GM19324 (cell line): ENCODE data around the gene CNTNAP2.

Experiments
- ATAC-seq: cut with Tn5 transposase; IDR thresholded peaks from one replicate; pipeline ENCODE4 v1.9.1; 2021; ENCODE audit warnings: mild to moderate bottlenecking, moderate library complexity; ENCODE audit not compliant: unreplicated experiment, low FRiP score

The CNTNAP2 gene

DNA sequence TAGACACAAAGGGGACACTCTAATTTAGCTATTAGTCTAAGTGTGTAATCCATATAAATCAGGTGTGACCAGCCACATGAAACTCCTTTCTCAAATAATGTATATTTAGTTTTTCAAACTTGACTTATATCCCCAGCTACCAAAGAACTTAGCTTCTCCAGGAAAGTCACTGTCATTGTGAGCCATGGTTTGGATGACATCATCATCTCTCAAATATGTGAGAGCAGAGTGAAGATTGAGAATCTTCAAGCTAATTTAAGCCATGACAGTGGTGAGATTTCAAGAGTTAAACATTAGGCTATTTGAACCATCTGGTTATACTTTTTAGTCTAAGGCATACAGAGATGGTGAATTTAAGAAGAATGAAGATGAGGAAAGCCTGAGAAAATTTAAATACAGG, 1165.6 kb downstream of the CNTNAP2 start:
- no peak for ATAC-seq

DNA sequence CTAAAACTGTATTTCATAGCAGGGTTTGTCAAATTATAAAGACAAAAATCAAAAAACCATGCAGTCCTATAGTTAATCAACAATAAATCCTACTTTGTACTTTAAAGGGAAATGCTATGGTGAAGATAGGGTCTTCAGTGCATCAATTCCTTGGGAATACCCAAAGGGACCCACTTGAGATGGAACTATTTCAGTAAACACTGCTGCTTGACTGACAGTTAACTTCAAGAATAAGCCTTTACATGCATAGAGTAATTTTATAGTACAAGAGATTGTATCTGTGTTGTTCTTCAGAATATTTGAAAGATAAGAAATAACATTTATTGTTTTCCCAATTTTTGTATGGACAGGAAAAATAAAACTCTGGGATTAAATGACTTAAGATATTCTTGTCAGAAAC, 1179.6 kb downstream of the CNTNAP2 start:
- no peak for ATAC-seq

DNA sequence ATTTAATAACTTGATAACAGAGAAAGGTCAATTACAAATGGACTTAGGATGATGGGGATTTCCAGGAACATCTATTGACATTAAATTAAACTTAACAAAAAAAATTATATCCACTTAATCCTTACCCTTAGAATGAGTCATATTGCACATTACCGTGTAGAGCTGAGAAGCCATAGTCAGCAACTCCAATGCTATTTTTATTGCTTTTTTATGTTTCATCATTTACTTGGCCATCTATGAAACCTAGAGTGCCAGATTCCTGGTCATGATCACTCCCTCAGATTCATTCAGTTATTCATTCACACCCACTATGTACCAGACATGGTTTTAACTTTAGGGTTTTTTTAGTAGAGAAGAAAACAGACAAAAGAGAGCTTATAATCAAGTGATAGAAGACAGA, 1180.4 kb downstream of the CNTNAP2 start:
- no peak for ATAC-seq

DNA sequence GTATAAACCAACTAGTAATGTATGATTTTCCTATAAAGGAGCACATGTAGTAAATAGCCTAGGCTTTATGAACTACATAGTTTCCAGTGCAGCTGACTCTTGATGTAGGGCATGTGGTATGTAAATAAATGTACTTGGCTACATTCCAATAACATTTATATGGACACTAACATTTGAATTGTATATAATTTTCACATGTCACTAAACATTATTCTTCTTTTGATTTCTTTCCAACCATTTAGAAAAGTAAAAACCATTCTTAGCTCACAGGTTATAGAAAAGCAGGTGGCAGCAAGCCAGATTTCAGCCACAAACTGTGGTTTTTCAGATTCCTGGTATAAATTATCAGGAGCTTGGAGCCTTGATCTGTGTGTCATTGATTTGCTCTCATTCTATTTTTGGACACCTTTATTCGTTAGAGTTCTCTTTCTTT, 1182.0 kb downstream of the CNTNAP2 start:
- no peak for ATAC-seq

DNA sequence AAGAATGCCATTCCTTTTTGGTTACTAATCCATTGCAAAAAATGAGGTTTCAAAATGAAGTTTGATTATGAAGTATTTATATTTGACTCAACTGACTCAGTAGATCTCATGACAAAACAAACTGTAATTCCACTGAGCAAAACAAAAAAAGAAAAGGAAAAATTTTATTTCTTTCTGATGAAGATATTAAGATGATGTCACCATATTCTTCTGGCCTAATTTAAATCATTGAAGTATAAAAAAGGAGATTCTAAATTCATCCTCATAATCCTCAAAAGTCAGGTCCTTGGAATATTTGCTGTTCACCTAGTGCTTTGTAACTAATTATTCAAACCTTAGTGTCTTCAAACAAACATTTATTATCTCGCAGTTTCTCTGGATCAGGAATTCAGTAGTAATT, 1183.7 kb downstream of the CNTNAP2 start:
- no peak for ATAC-seq

DNA sequence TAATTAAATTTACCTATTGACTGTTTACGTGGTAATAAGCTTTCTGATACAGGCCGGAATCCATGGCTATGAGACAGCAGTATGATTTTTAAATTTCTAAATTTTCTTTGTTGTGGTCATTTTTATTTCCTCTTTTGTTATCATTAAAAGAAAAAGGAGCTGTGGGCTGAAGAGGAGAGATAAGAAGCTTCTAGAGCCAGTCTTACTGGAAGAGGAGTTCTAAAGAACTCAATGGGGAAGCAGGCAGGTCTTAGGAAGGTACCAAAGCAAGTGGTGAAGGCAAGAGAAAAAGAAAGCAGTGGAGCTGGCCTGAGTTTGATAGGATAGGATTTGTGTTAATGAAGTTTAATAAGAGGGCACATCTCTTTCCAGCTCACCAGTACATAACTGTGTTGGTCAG, 1187.8 kb downstream of the CNTNAP2 start:
- ATAC-seq = no peak

DNA sequence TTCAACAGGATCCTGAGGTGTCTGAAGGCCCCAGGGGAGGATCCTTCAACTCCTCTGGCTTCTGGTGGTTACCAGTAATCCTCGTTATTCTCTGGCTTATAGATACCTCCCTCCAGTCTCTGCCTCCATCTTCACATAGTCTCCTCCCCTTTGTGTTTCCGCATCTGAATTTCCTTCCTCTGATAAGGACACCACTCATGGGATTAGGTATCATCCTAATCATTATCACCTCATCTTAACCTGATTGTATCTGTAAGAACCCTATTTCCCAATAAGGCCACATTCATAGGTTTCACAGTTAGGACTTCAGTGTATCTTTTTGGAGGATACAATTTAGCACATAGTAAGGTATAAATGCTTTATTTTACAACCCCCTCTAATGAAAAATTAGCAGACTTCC, 1189.2 kb downstream of the CNTNAP2 start:
- no peak for ATAC-seq

DNA sequence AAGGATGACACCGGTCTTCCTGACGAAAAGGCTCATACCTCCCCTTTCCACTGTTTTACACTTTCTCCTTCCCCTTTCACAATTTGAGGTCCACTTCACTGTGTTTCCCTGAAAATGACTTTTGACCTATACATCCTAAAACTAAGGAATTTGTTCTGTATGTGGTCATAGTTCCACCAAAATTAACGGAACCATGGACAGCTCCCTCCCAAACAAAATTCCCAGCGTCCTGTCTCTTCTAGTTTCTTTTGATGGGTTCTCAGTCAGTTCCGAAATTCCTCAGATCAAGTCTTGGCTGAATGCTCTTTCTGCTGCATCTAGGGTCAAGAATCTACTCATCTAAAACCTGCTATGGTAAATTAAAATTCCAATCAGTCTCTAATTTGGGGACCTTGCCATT, 1191.9 kb downstream of the CNTNAP2 start:
- no peak for ATAC-seq

DNA sequence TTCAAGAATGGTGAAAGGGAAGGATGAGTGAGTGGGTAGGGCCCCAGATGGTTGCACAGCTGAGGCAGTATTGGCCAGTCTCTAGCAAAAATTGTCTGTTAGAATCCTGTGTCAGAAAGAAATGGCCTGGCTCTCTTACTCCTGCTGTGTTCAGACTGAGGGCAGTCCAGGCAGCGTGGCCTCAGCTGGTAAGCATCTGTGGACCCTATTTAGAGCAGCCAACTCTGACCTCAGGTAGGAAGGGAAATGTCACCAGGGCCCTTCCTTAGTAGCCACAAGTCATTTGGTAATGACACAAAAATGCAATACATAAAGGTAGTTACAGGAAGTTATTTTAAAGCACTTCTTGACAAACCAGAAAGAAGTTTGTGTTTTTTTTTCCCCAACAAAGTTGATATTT, 1194.7 kb downstream of the CNTNAP2 start:
- no peak for ATAC-seq

DNA sequence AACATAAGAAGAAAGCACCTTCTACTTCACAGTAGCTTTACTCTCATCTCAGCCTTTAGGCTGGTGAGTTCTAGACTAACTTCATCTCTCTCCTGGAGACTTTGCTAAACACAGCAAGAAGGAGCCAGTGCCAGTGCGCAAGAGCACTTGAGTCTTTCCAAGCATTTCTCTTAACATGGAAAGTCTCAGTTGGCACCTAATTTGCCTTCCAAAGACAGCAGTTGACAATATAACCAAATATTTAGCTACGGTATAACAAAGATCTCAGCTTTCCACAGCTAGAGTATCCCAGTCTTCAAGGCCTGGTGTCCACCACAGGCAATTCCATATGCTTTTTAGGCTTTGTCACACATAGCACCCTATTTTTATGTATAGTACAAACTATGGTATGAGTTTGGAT, 1204.9 kb downstream of the CNTNAP2 start:
- no peak for ATAC-seq

DNA sequence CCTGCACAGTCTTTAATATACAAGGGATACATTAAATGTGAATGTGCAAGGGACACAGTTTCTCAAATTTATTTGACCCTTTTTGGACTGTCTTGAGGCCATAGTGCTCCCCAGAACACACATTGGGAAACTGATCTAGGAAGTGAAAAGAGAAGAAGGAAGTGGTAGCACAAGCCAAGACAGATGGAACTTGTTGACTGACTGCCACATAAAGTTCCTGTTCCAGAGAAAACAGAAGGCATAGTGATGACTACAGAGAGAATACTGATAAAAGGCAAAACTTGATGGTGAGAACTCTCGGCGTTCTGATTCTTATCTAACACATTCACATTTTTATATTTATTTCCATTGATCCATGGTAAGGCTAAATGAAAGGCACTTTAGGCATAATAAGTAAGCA, 1216.4 kb downstream of the CNTNAP2 start:
- ATAC-seq = no peak

DNA sequence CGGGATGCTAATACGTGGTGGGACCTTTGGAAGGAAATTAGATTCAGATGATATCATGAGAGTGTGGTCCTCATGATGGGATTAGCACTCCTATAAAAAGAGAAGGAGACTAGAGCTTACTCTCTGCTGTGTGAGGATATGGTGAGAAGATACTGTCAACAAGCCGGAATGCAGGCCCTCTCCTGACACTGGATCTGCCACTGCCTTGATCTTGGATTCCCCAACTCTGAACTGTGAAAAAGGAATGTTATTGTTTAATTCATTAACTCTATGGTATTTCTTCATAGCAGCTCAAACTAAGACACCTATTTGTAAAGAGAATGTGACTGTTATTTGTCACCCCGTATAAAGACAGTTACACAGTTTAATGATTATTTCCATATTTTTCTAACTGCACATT, 1246.5 kb downstream of the CNTNAP2 start:
- ATAC-seq = no peak

DNA sequence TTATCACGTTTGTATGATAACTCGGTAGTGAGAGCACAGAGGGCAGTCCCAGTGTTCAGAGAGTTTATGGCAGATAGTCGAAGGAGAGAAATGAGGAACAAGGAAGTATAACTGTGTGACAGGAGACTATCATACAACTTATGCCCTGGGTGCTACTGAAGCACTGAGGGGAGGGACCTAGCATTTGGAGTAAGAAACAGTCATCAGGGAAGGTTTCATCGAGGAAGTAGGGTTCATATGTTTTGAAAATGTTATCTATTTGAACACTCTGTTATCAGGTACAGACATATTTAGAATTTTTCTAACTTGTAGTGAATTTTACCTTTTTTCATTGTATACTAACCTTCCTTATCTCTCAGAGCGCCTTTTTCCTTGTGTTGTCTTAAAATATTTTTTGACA, 1259.6 kb downstream of the CNTNAP2 start:
- ATAC-seq = no peak

DNA sequence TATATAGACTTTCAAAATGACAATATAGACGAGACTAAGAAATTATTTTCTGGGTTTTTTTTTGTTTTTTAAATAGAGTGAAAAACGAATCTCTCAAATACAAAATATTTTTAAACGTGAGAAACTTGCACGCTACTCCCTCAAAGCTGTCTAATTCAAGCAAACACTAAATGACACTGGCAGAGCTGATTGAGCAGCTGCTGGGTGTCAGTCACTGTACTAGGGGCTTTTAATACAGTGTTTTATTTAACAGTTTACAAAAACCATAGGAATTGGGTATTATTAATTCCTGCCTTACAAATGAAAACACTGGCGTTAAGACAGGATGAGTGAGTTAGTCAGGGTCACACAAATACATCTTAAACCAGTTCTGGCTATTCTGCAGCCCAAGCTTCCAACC, 1264.3 kb downstream of the CNTNAP2 start:
- no peak for ATAC-seq

DNA sequence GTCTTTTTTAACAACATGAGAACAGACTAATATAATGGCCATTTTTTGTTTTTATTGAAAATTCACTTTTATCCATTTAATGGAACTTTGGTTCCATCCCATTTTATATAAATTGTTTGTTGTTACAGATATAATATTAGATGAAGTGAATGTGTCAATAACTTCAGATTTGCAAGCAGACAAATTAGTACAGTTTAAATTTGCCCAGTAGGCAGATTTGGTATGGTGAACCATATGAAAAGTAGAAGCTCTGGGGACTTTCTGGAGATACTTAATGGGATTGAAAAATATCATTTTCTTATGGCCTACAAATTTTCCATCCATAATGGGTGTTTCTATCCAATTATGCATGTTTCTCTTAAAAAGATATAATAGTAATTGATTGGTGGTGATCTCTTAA, 1277.7 kb downstream of the CNTNAP2 start:
- no peak for ATAC-seq

DNA sequence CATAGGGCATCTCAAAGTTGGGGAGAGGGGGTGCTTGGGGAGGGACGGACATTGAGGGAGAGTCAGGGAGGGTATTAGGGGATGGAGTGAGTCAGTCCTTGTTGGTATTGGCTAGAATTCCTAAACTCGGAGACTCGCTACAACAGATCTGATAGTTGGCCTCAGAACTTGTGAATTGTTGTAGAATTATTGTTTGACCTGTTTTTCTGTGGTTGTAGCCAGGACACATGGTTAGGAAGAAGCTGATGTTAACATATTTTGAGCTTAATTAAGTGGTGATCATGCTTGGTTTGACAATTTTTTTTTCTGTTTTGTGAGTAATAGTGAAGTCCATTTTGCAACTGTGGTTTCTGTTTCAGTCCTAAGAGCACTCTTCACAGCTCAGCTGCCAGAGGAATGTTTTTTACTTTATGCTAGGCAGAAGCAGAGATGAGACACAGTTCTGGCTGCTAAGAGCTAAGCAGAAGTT, 1283.7 kb downstream of the CNTNAP2 start:
- no peak for ATAC-seq

DNA sequence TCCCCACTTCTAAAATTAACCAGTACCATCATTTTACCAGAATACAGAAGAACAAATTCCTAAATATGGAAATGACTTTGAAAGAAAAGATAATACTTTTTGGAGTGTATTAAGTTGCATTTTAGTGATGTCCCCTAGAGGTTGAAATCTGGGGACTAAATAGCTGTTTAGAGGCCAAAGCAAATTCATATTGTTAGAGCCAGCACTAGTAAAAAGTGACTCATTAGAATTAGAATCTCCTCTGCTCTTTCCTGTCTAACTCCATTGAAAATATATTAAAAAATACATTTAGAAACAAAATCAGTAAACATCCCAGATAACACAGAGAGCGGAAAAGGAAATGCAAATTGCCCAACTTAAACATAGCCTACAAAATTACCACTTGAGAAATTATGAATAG, 1284.3 kb downstream of the CNTNAP2 start:
- no peak for ATAC-seq

DNA sequence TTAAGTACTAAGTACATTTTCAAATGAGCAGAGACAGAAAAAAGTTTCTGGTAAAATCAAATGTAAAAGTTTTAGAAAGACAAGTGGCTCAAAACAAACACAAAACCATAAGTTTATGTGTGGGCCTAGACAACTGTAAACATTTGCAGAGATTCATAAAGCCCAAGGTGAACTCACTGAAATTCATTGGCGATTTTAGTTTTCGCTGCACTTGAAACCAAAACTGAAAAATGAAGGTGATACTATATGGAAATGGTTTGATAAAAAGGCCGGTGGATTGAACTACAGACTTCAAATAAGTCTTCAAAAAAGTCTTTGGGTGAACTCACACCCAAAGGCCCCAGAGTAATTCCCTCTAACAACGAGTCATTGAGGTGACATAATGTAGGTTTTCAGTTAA, 1289.0 kb downstream of the CNTNAP2 start:
- no peak for ATAC-seq

DNA sequence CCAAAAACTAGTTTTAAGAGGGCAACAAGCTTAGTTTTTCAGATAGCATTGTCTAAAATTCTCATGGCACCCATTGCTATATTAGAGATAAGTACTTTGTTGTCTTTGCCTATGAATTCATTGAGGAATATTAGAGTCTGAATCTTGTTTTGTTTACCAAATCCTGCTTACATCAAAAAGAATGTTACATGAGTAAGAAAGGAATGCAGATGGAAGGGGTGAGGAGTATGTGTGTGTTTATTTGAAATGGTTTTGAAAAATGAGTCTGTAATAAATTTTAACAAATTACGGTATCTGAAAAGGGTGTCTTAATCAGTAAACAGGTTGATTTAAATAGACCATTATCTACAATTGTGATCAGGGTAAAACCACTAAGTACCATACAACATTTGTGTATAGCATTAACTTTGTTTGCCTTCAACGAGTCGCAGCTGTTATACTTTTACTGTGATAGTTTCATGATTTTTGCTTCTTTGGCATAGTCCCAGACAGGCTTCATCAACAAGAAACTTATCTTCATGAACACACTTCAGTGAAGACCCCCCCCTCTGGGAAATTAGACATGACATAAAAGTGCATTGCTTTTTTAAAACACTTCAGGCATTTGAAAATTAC, 1290.0 kb downstream of the CNTNAP2 start:
- ATAC-seq = no peak

DNA sequence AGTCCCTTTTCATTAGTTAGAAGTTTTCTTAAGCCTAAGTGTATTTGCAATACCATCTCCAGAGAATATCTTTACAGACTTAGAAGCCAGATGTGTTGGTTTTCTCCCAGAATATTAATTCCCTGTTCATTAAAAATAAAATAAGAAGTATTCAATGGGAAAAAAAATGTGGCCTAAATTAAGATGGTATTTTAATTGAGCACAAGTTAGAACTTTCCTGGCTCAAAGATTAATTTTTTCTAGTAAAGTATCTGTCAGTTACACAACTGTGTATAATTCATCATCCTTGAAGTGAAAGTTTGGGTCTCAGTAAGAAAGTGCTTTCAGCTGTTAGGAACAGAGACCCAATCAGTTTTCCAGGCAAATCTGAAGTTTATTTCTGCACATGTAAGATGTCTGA, 1294.5 kb downstream of the CNTNAP2 start:
- ATAC-seq = no peak

DNA sequence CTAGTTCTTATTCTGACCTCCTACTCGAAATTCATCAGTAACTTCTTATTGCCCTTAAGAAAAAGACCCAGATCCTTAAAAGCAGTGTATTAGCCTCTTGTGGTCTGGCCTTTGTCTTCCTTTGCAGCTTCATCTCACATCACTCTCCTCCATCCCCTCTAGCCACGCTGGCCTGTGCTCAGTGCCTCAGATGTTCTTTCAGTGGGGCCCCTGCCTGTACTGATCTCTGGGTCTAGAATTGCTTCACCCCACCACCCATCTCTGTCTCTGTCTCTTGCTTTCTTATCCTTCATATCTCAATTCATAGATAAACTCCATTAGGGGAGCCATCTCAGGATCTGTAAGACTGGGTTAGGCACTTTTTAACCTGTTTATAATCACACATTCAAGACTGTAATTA, 1295.5 kb downstream of the CNTNAP2 start:
- no peak for ATAC-seq

DNA sequence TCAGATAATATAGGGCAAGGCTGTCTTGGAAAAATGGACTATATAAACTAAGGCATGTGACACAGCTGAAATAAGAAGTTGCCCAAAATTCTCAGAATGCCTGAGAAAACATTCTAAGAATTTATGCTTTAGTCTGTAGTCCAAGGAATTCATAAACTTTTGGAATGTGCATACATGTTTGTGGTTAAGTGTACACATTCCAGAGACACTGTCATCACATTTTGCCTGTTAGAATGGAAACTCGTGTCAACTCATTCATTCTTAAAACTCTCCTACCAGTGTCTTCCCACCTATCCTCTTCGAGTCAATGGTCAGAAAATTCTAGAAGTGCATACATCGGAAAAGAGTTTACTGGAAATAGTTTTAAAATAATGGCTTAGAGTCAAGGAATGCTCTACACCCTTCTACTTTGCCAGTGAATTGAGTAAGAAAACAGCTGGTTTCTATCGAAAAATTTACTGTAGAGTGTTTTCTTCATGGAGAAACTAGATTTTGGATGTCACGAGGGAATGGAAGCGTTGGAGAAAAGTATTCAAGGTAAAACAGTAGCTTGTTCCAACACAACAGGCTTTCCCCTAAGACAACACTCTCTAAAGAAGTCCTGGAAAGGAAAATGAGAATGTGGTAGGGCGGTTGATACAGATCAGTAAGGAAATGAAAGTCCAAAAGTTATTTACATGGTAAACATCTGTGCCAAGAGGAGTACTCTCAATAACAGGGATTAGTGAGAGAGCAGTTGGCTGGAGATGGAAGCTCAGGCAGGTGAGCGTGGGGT, 1296.4 kb downstream of the CNTNAP2 start:
- ATAC-seq = no peak
